Activated T-cell treated with anti-CD3 and anti-CD28 coated beads, Interleukin-2, amount 50 U/mL, for 4 hours (primary cell): ENCODE results near the gene NCR2. TPM values are rescaled to one million over a fixed set of nuclear protein-coding genes. Genes with fewer than 3 reads are reported as not detected.
"Not testable (repeated sequence)": the region's sequence is repeated elsewhere in the genome, so short reads cannot be mapped to it uniquely, and the experiment has no call there.

Source experiments
- ATAC-seq, 2 donors: fragments of 200-7000 bp; cut with Tn5 transposase; one replicate each; pipeline ENCODE4 v1.10.0; 2021
- DNase-seq: peaks from one replicate; pipeline ENCODE4 v3.0.0-alpha.2; 2020
- H3K27me3 Mint-ChIP-seq: one replicate; pipeline ENCODE4 v1.8.0; 2021; ENCODE audit warnings: low read depth, mixed read lengths
- H3K36me3 Mint-ChIP-seq: one replicate; pipeline ENCODE4 v1.8.0; 2022; ENCODE audit warnings: mixed read lengths; ENCODE audit not compliant: insufficient read depth
- H3K4me1 Mint-ChIP-seq: one replicate; pipeline ENCODE4 v1.8.0; 2021; ENCODE audit warnings: low read depth, mixed read lengths
- H3K4me3 Mint-ChIP-seq: one replicate; pipeline ENCODE4 v1.8.0; 2021; ENCODE audit warnings: mild to moderate bottlenecking, moderate library complexity, mixed read lengths
- H3K9me3 Mint-ChIP-seq: one replicate; pipeline ENCODE4 v1.8.0; 2021; ENCODE audit warnings: mixed read lengths
- total RNA-seq, 3 donors: library from RNA; stranded (reverse); gene quantifications; one replicate each; pipeline ENCODE4 v1.2.1, GENCODE V29; 2021

Gene NCR2, protein sequence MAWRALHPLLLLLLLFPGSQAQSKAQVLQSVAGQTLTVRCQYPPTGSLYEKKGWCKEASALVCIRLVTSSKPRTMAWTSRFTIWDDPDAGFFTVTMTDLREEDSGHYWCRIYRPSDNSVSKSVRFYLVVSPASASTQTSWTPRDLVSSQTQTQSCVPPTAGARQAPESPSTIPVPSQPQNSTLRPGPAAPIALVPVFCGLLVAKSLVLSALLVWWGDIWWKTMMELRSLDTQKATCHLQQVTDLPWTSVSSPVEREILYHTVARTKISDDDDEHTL
- not detected for total RNA-seq

GRCh38 chr6:41335296-41335695 lies at the start of gene NCR2:
TSS of gene NCR2 (plus strand) at chr6:41335608. CDS start at chr6:41335877, 269 bp downstream.
- Mint-ChIP-seq H3K36me3 (no peaks in the 10 kb centered on the region), H3K4me1 (peaks cover 42% of the 10 kb centered on the region), H3K27me3 (no peaks in the 10 kb centered on the region), H3K4me3 (peak within 1 kb of the TSS; percentile 35), H3K9me3 (no peaks in the 10 kb centered on the region)
- DNase-seq (no peak), ATAC-seq (no peak)

GRCh38 chr6:41286544-41287346 lies 48.7 kb upstream of the NCR2 start, which contains the start of gene TREM1:
TSS of gene TREM1 (minus strand) at chr6:41286682. CDS start at chr6:41286655, 27 bp downstream.
- no peak for DNase-seq

GRCh38 chr6:41288030-41288753 lies 47.2 kb upstream of the NCR2 start:
- ATAC-seq (no peak), DNase-seq (no peak)
- Mint-ChIP-seq H3K36me3 (no peaks in the 10 kb centered on the region), H3K4me1 (peaks cover 5% of the 10 kb centered on the region), H3K9me3 (no peaks in the 10 kb centered on the region), H3K4me3 (no peak overlapping the region), H3K27me3 (peaks cover 4% of the 10 kb centered on the region)

More at GRCh38 chr6:41286544-41287346, 48.7 kb upstream of the NCR2 start, which contains the start of gene TREM1:
- Mint-ChIP-seq H3K36me3 (no peaks in the 10 kb centered on the region), H3K27me3 (peaks cover 5% of the 10 kb centered on the region), H3K4me3 (no peak within 1 kb of the TSS), H3K9me3 (no peaks in the 10 kb centered on the region), H3K4me1 (peaks cover 5% of the 10 kb centered on the region)
- ATAC-seq: no peak

DNA sequence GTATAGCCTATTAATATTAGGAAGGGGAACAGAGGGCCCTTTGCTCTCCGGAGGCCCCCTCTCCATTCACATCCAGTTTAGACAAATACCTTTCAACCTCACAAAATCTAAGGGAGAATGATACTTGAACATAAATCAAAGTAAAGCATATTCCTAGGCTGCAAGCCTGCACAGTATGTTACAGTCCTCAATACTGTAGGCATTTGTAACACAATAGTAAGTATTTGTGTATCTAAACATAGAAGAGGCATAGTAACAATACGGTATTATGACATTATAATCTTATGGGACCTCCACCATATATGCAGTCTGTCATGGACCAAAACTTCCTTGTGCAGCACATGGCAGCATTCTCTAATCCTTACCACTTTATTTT lies 46.7 kb upstream of the NCR2 start:
- Mint-ChIP-seq H3K27me3 (peaks cover 4% of the 10 kb centered on the region), H3K4me1 (peaks cover 6% of the 10 kb centered on the region), H3K9me3 (no peaks in the 10 kb centered on the region), H3K36me3 (no peaks in the 10 kb centered on the region), H3K4me3 (no peak overlapping the region)
- ATAC-seq (no peak), DNase-seq (no peak)

DNA sequence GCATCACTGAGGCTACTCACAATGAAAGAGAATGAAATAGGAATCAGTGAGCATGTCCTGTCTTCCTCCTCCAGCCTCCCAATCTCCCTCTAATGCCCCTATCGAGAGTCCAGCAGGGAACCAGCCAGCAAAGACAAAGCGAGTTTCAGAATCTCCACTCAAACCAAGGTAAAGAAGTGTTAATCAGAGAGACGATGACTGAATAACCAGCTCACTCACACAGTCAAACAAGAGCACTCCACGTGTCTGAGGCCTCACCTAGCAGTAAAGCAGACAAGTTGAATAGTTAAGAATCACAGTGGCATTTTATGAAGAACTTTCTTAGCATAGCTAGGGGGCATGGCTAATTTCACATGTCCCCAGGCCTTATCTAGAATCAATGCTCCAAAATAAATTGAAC lies 45.6 kb upstream of the NCR2 start:
- Mint-ChIP-seq H3K36me3 (no peaks in the 10 kb centered on the region), H3K9me3 (no peaks in the 10 kb centered on the region), H3K4me3 (no peak overlapping the region), H3K4me1 (peaks cover 7% of the 10 kb centered on the region), H3K27me3 (peaks cover 4% of the 10 kb centered on the region)
- DNase-seq (no peak), ATAC-seq (no peak)

- DNase-seq: no peak
- H3K27me3 Mint-ChIP-seq: peaks cover 3% of the 10 kb centered on the region
- no peaks in the 10 kb centered on the region for H3K9me3 Mint-ChIP-seq
- no peak for ATAC-seq
- no peak overlapping the region for H3K4me3 Mint-ChIP-seq
- peaks cover 8% of the 10 kb centered on the region for H3K4me1 Mint-ChIP-seq
- H3K36me3 Mint-ChIP-seq: no peaks in the 10 kb centered on the region
Observed at GRCh38 chr6:41291717-41292116, 43.7 kb upstream of the NCR2 start.

DNA sequence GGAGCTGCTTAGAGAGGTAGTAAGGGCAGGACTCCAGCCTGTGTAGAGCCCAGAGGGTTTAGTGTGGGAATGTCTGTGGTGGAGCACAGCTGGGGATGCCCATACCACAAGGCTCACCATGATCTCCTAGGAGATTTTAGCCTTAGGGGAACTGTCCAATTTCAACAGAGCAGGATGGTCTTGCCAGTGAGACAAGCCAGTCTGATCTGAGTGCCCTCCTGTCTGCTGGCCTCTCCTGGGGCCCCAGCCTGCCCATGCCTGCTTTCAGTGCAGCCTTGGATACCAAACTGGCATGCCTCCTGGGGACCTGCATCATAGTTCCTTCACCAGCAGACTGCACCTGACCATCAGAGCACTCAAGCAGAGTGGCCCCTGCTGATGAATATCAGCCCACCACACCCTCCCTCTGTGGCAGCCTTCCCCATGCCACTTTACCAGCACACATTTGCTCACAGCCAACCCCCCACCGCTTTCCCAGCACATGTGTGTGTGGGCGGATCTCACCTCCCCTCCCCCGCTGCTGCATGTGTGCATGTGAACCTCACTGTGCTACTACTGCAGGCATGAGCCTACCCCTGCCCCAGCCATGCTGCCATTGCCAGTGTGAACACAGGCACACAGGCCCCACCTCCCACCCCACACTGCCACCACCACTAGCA lies 41.1 kb upstream of the NCR2 start:
- no peak for DNase-seq
- peaks cover 3% of the 10 kb centered on the region for H3K27me3 Mint-ChIP-seq
- no peak overlapping the region for H3K4me3 Mint-ChIP-seq
- no peak for ATAC-seq
- H3K4me1 Mint-ChIP-seq: peaks cover 30% of the 10 kb centered on the region
- H3K9me3 Mint-ChIP-seq: no peaks in the 10 kb centered on the region
- H3K36me3 Mint-ChIP-seq: no peaks in the 10 kb centered on the region

DNA sequence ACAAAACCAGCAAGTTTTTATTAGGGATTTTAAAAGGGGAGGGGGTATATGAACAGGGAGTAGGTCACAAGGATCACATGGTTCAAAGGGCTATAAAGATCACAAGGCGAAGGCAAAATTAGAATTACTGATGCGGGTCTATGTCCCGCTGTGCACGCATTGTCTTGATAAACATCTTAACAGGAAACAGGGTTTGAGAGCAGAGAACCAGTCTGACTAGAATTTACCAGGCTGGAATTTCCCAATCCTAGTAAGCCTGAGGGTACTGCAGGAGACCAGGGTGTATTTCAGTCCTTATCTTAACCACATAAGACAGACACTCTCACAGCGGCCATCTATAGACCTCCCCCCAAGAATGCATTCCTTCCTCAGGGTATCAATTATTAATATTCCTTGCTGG lies 38.2 kb upstream of the NCR2 start:
- ATAC-seq, H3K27me3 Mint-ChIP-seq, H3K4me3 Mint-ChIP-seq, DNase-seq, H3K9me3 Mint-ChIP-seq, H3K36me3 Mint-ChIP-seq: not testable (repeated sequence)
- peaks cover 44% of the 10 kb centered on the region for H3K4me1 Mint-ChIP-seq

DNA sequence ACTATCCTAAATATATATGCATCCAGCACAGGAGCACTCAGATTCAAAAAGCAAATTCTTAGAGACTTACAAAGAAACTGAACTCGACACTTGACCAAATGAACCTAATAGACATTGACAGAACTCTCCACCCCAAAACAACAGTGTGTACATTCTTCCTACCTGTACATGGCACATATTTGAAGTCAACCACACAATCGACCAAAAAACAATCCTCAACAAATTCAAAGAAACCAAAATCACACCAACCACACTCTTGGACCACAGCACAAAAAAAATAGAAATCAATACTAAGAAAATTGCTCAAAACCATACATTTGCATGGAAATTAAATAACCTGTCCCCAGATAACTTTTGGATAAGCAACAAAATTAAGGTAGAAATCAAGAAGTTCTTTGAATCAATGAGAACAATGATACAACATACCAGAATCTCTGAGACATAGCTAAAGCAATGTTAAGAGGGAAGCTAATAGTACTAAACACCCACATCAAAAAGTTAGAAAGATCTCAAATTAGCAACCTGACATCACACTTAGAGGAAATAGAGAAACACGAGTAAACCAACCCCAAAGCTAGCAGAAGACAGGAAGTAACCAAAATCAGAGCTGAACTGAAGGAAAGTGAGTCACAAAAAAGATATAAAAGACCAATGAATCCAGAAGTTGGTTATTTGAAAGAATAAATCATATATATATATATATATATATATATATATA lies 36.5 kb upstream of the NCR2 start:
- Mint-ChIP-seq H3K36me3 (no peaks in the 10 kb centered on the region), H3K4me3 (peak overlapping the region; percentile 56), H3K4me1 (peaks cover 45% of the 10 kb centered on the region), H3K27me3 (peaks cover 2% of the 10 kb centered on the region), H3K9me3 (no peaks in the 10 kb centered on the region)
- ATAC-seq: peak; percentile 90 to 93
- no peak for DNase-seq

GRCh38 chr6:41302638-41303037 lies 32.8 kb upstream of the NCR2 start:
- no peak overlapping the region for H3K4me3 Mint-ChIP-seq
- H3K36me3 Mint-ChIP-seq: no peaks in the 10 kb centered on the region
- peaks cover 36% of the 10 kb centered on the region for H3K4me1 Mint-ChIP-seq
- peaks cover 2% of the 10 kb centered on the region for H3K27me3 Mint-ChIP-seq
- ATAC-seq (no peak), DNase-seq (no peak)
- H3K9me3 Mint-ChIP-seq: no peaks in the 10 kb centered on the region

DNA sequence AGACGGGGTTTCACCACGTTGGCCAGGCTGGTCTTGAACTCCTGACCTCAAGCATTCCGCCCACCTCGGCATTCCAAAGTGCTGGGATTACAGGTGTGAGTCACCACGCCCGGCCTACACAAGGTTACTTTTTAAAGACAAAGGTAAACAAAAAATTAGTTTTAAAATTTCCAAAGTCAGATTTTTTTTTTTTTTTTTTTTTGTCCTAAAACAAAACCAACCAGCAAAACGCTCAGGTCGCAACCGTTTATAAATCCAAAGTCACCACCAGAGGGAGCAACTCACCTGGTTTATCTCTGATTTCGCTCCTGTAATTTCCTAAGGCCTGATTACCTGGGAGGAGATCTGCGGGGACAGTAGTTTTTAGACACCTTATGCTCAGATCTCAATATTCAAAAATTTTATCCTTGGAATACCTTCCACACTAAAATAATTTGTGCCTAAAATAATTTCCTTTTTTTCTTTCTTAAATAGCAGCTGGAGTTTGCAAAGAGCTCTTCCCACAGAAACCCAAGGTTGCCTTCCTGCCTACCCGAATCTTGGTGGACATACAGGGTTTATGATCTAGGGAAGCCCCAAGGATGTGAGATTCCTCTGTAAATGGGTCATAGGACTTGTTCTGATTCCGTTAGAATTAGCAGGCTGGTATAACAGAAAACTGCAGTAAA lies 29.1 kb upstream of the NCR2 start:
- no peaks in the 10 kb centered on the region for H3K9me3 Mint-ChIP-seq
- H3K4me1 Mint-ChIP-seq: peaks cover 6% of the 10 kb centered on the region
- no peak overlapping the region for H3K4me3 Mint-ChIP-seq
- DNase-seq (peak; percentile 27), ATAC-seq (peak in 1 of 2 donors; percentile 53)
- no peaks in the 10 kb centered on the region for H3K36me3 Mint-ChIP-seq
- H3K27me3 Mint-ChIP-seq: peaks cover 11% of the 10 kb centered on the region

- H3K4me1 Mint-ChIP-seq: peaks cover 11% of the 10 kb centered on the region
- H3K9me3 Mint-ChIP-seq: no peaks in the 10 kb centered on the region
- no peak overlapping the region for H3K4me3 Mint-ChIP-seq
- ATAC-seq (no peak), DNase-seq (no peak)
- H3K36me3 Mint-ChIP-seq: no peaks in the 10 kb centered on the region
- peaks cover 41% of the 10 kb centered on the region for H3K27me3 Mint-ChIP-seq
Observed at GRCh38 chr6:41315203-41315602, 20.2 kb upstream of the NCR2 start.

DNA sequence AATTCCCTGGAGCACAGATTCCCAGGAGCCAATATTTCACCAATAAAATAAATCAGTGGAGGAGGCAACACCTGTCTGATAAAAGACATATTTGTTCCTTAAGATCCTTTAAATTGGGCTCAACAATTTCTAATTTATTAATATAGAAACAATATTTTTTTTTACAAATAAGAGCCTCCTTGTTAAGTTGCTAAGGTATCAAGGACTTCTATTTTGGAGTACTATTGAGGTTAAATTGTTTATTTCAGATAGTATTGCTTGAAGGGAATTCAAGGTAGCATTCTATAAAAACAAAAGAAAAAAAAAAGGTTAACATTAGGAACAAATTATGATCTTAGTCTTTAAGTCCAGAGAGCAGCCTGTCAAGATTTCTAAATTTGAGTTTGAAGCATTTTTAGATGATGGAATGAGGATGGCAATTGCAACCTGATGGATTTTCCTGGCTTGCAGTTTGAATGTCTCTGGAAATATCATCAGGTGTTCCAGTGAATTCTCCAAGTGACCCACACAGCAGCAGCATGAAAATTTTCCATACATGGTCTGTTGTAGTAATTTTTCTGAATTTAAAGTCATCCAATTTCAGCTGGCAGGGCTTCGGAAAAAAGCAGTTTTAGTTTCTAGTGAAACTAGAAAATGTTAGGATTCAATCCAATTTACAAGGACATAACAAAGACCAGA lies 19.3 kb upstream of the NCR2 start:
- no peaks in the 10 kb centered on the region for H3K9me3 Mint-ChIP-seq
- no peak overlapping the region for H3K4me3 Mint-ChIP-seq
- peaks cover 11% of the 10 kb centered on the region for H3K4me1 Mint-ChIP-seq
- H3K27me3 Mint-ChIP-seq: peaks cover 41% of the 10 kb centered on the region
- DNase-seq: no peak
- ATAC-seq: no peak
- H3K36me3 Mint-ChIP-seq: no peaks in the 10 kb centered on the region
